ENCODE measurements around the gene ADGRL1.
A peak's percentile ranks its signal among the peaks of the same experiment; 100 is the strongest.

ADGRL1 gene

DNA sequence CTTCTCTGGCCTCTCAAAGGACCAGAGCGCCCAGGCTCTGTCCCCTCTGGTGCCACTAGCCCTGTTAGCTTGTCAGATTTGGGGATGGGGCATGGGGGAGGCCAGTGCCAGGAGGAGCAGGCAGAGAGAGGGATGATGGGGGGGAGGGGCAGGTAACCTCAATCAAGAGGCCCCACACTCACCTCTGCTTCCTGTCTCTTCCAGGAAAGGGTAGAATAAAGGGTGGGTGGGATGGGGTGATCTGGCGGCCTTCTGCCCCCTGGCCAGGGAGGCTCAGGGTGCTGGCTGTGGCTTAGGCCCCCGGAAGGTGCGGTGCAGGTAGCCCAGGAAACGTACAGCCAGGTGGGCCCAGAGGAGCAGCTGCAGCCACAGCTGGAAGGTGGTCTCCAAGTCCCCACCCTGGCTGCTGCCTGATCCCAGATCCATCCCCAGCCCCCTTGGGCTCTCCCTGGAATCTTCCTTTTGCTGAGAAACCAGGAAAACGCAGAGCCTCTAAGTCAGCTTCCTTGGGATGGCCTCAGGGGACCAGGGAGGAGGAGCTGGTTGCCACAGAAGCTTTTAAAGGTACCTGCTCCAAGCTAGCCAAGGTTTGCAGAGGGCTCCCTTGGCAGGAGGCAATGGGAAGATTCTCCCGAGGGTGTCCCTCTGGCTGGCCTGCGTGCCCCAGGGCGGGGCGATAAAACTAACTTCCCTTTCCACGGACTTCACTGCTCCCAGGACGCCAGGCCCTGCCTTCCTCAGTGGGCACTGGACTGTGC, 93.7 kb downstream of the ADGRL1 start:
- H2BK5ac ChIP-seq (ENCODE audit: low read length), result no peak overlapping the region
- H3K23ac ChIP-seq (ENCODE audit: low read depth, low read length, poor library complexity), result no peak overlapping the region
- H4K8ac ChIP-seq (ENCODE audit: low read depth, low read length), result no peak overlapping the region
- H3K9me3 ChIP-seq (replicated peaks in 1 of 2; ENCODE audit: control insufficient read depth in 2 of 2, insufficient read depth in 1 of 2, low read depth in 1 of 2, low read length in 2 of 2), result no peaks in the 10 kb centered on the region
- no peak overlapping the region for H2AK5ac ChIP-seq (ENCODE audit: low read depth, low read length)
- no peak overlapping the region for H2BK12ac ChIP-seq (ENCODE audit: low read length)
- H3K4me3 ChIP-seq (ENCODE audit: low read length in 2 of 2), result no peak overlapping the region
- H2BK15ac ChIP-seq (ENCODE audit: low read length), result no peak overlapping the region
- no peak overlapping the region for H4K91ac ChIP-seq (ENCODE audit: low read depth, low read length, poor library complexity)
- H3K9ac ChIP-seq (ENCODE audit: low read depth, low read length, poor library complexity), result no peak overlapping the region
- H3K79me1 ChIP-seq (ENCODE audit: low read depth, low read length), result peaks cover 2% of the 10 kb centered on the region
- H2BK120ac ChIP-seq (ENCODE audit: low read depth, low read length), result no peak overlapping the region
- no peak overlapping the region for H3K4ac ChIP-seq (ENCODE audit: low read length)
- H2AFZ ChIP-seq (ENCODE audit: low read length), result no peak overlapping the region
- no CpG with 5 or more reads among the region's 12 CpGs for WGBS, 2 donors (ENCODE audit: extremely low coverage in 2 of 2, insufficient read length in 2 of 2, insufficient replicate concordance in 1 of 2)
- no peak overlapping the region for H3K14ac ChIP-seq (ENCODE audit: low read length)
- peaks cover 4 to 26% of the 10 kb centered on the region in 2 donors for H3K4me1 ChIP-seq (ENCODE audit: control insufficient read depth in 2 of 2, insufficient read depth in 1 of 2, low read depth in 1 of 2, low read length in 2 of 2)
- H3K27ac ChIP-seq (replicated peaks; ENCODE audit: low read length), result no peak overlapping the region
- H3K4me2 ChIP-seq (ENCODE audit: insufficient read depth, low read length, poor library complexity, severe bottlenecking), result no peak overlapping the region
- H3K18ac ChIP-seq (ENCODE audit: low read length), result peak overlapping the region; percentile 36
- DNase-seq (ENCODE audit: low spot score), result no peak
- no peaks in the 10 kb centered on the region for H3K27me3 ChIP-seq (ENCODE audit: control insufficient read depth in 3 of 3, insufficient read depth in 3 of 3, low read depth in 1 of 3, low read length in 3 of 3)
- H3K36me3 ChIP-seq (replicated peaks in 1 of 2; ENCODE audit: control insufficient read depth in 2 of 2, insufficient read depth in 2 of 2, low read length in 2 of 2), result peaks cover 0 to 3% of the 10 kb centered on the region in 2 donors

DNA sequence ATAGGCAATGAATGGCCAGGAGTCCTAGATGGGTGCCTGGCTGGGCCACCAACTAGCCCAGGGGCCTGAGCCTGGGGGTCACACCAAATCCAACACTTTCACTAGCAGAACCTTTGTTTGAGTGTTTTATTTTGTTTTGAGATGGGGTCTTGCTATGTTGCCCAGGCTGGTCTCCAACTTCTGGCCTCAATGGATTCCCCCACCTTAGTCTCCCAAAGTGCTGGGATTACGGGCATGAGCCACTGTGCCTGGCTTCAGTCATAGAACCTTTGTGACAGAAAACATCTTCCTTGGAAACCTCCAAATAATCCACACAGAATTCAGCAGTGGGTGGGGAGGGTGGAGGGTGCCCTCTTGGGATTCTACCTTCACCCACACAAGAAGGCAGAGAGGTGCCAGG, 94.5 kb downstream of the ADGRL1 start:
- Histone ChIP-seq H3K27ac (replicated peaks; ENCODE audit: low read length) (no peak overlapping the region), H3K14ac (ENCODE audit: low read length) (no peak overlapping the region), H2AK5ac (ENCODE audit: low read depth, low read length) (no peak overlapping the region), H2BK5ac (ENCODE audit: low read length) (no peak overlapping the region), H3K9ac (ENCODE audit: low read depth, low read length, poor library complexity) (no peak overlapping the region), H3K4me1 (ENCODE audit: control insufficient read depth in 2 of 2, insufficient read depth in 1 of 2, low read depth in 1 of 2, low read length in 2 of 2) (peaks cover under 1 to 22% of the 10 kb centered on the region in 2 donors), H2AFZ (ENCODE audit: low read length) (no peak overlapping the region), H4K91ac (ENCODE audit: low read depth, low read length, poor library complexity) (no peak overlapping the region), H3K18ac (ENCODE audit: low read length) (no peak overlapping the region), H2BK12ac (ENCODE audit: low read length) (no peak overlapping the region), H2BK15ac (ENCODE audit: low read length) (no peak overlapping the region), H3K4me3 (ENCODE audit: low read length in 2 of 2) (no peak overlapping the region), H3K4ac (ENCODE audit: low read length) (no peak overlapping the region), H3K23ac (ENCODE audit: low read depth, low read length, poor library complexity) (no peak overlapping the region), H3K79me1 (ENCODE audit: low read depth, low read length) (peaks cover 2% of the 10 kb centered on the region), H3K9me3 (replicated peaks in 1 of 2; ENCODE audit: control insufficient read depth in 2 of 2, insufficient read depth in 1 of 2, low read depth in 1 of 2, low read length in 2 of 2) (no peaks in the 10 kb centered on the region), H4K8ac (ENCODE audit: low read depth, low read length) (no peak overlapping the region), H3K36me3 (replicated peaks in 1 of 2; ENCODE audit: control insufficient read depth in 2 of 2, insufficient read depth in 2 of 2, low read length in 2 of 2) (peaks cover 0 to 7% of the 10 kb centered on the region in 2 donors), H2BK120ac (ENCODE audit: low read depth, low read length) (no peak overlapping the region), H3K27me3 (ENCODE audit: control insufficient read depth in 3 of 3, insufficient read depth in 3 of 3, low read depth in 1 of 3, low read length in 3 of 3) (no peaks in the 10 kb centered on the region), H3K4me2 (ENCODE audit: insufficient read depth, low read length, poor library complexity, severe bottlenecking) (no peak overlapping the region)
- WGBS, 2 donors (ENCODE audit: extremely low coverage in 2 of 2, insufficient read length in 2 of 2, insufficient replicate concordance in 1 of 2), result no CpG with 5 or more reads among the region's 1 CpG
- no peak for DNase-seq (ENCODE audit: low spot score)

DNA sequence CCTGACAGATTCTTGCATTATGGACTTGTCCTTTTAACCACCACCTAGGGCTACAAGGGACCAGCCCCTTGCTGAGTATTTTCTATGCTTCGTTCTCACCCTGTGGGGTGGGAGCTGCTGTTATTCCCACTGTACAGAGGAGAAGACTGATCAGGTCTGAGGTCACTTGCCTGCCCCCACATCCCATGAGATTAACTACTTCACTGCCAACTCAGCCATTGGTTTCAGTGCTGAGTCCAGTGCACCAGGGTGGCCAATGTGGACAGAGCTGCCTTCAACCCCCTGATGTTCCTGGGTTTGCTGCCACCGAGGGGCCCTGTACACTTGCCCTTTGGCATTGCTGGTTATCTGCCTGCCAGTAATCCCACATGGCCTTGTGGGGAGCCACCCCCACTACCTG, 95.3 kb downstream of the ADGRL1 start:
- no peak for DNase-seq (ENCODE audit: low spot score)
- no peaks in the 10 kb centered on the region for H3K27me3 ChIP-seq (ENCODE audit: control insufficient read depth in 3 of 3, insufficient read depth in 3 of 3, low read depth in 1 of 3, low read length in 3 of 3)
- H3K27ac ChIP-seq (replicated peaks; ENCODE audit: low read length), result no peak overlapping the region
- no peak overlapping the region for H4K8ac ChIP-seq (ENCODE audit: low read depth, low read length)
- H2BK5ac ChIP-seq (ENCODE audit: low read length), result no peak overlapping the region
- H2BK120ac ChIP-seq (ENCODE audit: low read depth, low read length), result no peak overlapping the region
- peaks cover 0 to 16% of the 10 kb centered on the region in 2 donors for H3K4me1 ChIP-seq (ENCODE audit: control insufficient read depth in 2 of 2, insufficient read depth in 1 of 2, low read depth in 1 of 2, low read length in 2 of 2)
- no peak overlapping the region for H2AFZ ChIP-seq (ENCODE audit: low read length)
- no peak overlapping the region for H3K4me2 ChIP-seq (ENCODE audit: insufficient read depth, low read length, poor library complexity, severe bottlenecking)
- no peak overlapping the region for H3K18ac ChIP-seq (ENCODE audit: low read length)
- H3K79me1 ChIP-seq (ENCODE audit: low read depth, low read length), result peaks cover 2% of the 10 kb centered on the region
- H3K9me3 ChIP-seq (replicated peaks in 1 of 2; ENCODE audit: control insufficient read depth in 2 of 2, insufficient read depth in 1 of 2, low read depth in 1 of 2, low read length in 2 of 2), result no peaks in the 10 kb centered on the region
- no peak overlapping the region for H2BK12ac ChIP-seq (ENCODE audit: low read length)
- no peak overlapping the region for H2BK15ac ChIP-seq (ENCODE audit: low read length)
- H3K4me3 ChIP-seq (ENCODE audit: low read length in 2 of 2), result no peak overlapping the region
- no peak overlapping the region for H3K14ac ChIP-seq (ENCODE audit: low read length)
- no peak overlapping the region for H3K23ac ChIP-seq (ENCODE audit: low read depth, low read length, poor library complexity)
- no CpG with 5 or more reads among the region's 2 CpGs for WGBS, 2 donors (ENCODE audit: extremely low coverage in 2 of 2, insufficient read length in 2 of 2, insufficient replicate concordance in 1 of 2)
- no peak overlapping the region for H3K9ac ChIP-seq (ENCODE audit: low read depth, low read length, poor library complexity)
- no peak overlapping the region for H4K91ac ChIP-seq (ENCODE audit: low read depth, low read length, poor library complexity)
- H3K4ac ChIP-seq (ENCODE audit: low read length), result no peak overlapping the region
- H3K36me3 ChIP-seq (replicated peaks in 1 of 2; ENCODE audit: control insufficient read depth in 2 of 2, insufficient read depth in 2 of 2, low read length in 2 of 2), result peaks cover 3 to 15% of the 10 kb centered on the region in 2 donors
- H2AK5ac ChIP-seq (ENCODE audit: low read depth, low read length), result no peak overlapping the region

DNA sequence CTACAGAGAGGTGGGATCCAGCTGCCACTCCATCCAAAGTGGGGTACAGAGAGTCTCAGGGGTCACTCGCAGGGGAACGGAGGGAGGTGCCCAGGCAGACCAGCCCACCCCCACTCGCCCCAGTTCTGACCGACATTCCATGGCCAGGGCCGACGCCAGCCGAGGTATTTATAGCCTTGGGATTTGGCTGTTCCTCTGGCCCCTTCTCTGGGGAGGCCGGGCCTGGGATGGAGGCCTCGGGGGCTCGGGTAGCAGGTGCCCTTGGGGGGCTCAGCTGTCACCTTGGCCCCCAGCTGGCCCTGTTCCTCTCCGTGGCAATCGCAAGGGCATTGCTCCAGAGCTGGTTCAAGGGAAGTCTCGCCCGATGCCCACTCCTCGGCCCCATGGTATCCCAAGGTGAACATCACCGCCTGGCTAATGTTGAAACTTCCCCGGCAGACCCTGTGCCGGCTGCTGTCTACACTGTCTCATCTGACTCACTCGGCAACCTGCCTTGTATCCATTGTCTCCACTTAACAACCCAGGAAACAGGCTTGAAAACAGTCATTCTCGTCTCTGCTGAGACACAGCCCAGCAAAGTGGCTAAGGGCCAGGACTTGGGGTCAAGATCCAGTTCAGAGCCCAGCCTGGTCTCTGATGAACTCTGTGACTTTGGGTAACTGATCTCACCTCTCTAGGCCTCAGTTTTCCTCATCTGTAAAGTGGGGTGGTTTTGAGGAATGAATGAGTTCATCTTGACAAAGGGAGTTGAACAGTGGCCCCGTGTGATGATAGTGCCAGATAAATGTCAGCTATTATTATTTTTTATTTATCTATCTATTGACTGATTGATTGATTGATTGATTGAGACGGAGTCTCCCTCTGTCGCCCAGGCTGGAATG, 98.1 kb downstream of the ADGRL1 start:
- peaks cover 0 to 7% of the 10 kb centered on the region in 2 donors for H3K4me1 ChIP-seq (ENCODE audit: control insufficient read depth in 2 of 2, insufficient read depth in 1 of 2, low read depth in 1 of 2, low read length in 2 of 2)
- WGBS, 2 donors (ENCODE audit: extremely low coverage in 2 of 2, insufficient read length in 2 of 2, insufficient replicate concordance in 1 of 2), result no CpG with 5 or more reads among the region's 23 CpGs
- H4K91ac ChIP-seq (ENCODE audit: low read depth, low read length, poor library complexity), result no peak overlapping the region
- H3K9me3 ChIP-seq (replicated peaks in 1 of 2; ENCODE audit: control insufficient read depth in 2 of 2, insufficient read depth in 1 of 2, low read depth in 1 of 2, low read length in 2 of 2), result no peaks in the 10 kb centered on the region
- no peak overlapping the region for H3K4ac ChIP-seq (ENCODE audit: low read length)
- no peak for DNase-seq (ENCODE audit: low spot score)
- H2BK120ac ChIP-seq (ENCODE audit: low read depth, low read length), result no peak overlapping the region
- no peak overlapping the region for H3K23ac ChIP-seq (ENCODE audit: low read depth, low read length, poor library complexity)
- H3K9ac ChIP-seq (ENCODE audit: low read depth, low read length, poor library complexity), result no peak overlapping the region
- no peak overlapping the region for H3K27ac ChIP-seq (replicated peaks; ENCODE audit: low read length)
- H4K8ac ChIP-seq (ENCODE audit: low read depth, low read length), result no peak overlapping the region
- no peak overlapping the region for H3K4me2 ChIP-seq (ENCODE audit: insufficient read depth, low read length, poor library complexity, severe bottlenecking)
- no peak overlapping the region for H2BK5ac ChIP-seq (ENCODE audit: low read length)
- H3K18ac ChIP-seq (ENCODE audit: low read length), result no peak overlapping the region
- no peak overlapping the region for H3K4me3 ChIP-seq (ENCODE audit: low read length in 2 of 2)
- peaks cover 2% of the 10 kb centered on the region for H3K79me1 ChIP-seq (ENCODE audit: low read depth, low read length)
- H2BK12ac ChIP-seq (ENCODE audit: low read length), result no peak overlapping the region
- no peak overlapping the region for H2AFZ ChIP-seq (ENCODE audit: low read length)
- no peaks in the 10 kb centered on the region for H3K27me3 ChIP-seq (ENCODE audit: control insufficient read depth in 3 of 3, insufficient read depth in 3 of 3, low read depth in 1 of 3, low read length in 3 of 3)
- H3K14ac ChIP-seq (ENCODE audit: low read length), result no peak overlapping the region
- H3K36me3 ChIP-seq (replicated peaks in 1 of 2; ENCODE audit: control insufficient read depth in 2 of 2, insufficient read depth in 2 of 2, low read length in 2 of 2), result peaks cover 6 to 35% of the 10 kb centered on the region in 2 donors
- no peak overlapping the region for H2AK5ac ChIP-seq (ENCODE audit: low read depth, low read length)
- no peak overlapping the region for H2BK15ac ChIP-seq (ENCODE audit: low read length)
